AG20443 (cell line): Measurements from ENCODE around the gene TACR2.

Experiments
- DNase-seq: peaks from one replicate; pipeline ENCODE4 v3.0.0; 2012; ENCODE audit warnings: low spot score, mixed read lengths

TACR2 gene

DNA sequence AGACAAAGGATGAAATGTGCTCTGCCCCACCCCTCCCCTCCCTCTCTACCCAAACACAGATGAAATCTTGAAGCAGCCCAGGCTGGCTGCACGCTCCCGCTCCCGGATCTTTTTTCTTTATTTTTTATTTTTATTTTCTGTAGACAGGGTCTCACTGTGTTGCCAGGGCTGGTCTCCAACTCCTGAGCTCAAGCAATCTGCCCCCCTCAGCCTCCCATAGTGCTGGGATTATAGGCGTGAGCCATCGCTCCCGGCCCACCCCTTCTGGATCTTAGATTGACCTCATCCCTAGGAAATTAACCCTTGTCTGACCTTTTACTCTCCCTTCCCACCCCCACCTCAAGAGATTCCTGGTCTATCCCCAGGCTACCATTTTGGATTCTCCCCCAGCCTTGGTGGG, 14.3 kb downstream of the TACR2 start:
- DNase-seq = no peak

DNA sequence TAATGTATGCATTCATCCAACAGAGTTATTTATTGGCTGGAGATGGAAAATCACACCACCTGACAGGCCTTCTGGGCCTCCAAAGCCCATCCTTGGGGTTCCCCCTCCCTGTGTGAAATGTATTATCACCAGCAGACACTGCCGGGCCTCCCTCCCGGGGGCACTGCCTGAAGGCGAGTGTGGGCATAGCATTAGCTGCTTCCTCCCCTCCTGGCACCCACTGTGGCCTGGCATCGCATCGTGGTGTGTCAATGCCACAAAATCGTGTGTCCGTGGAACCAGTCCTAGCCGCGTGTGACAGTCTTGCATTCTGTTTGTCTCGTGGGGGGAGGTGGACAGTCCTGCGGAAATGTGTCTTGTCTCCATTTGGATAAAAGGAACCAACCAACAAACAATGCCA, 15.3 kb downstream of the TACR2 start:
- DNase-seq = no peak

DNA sequence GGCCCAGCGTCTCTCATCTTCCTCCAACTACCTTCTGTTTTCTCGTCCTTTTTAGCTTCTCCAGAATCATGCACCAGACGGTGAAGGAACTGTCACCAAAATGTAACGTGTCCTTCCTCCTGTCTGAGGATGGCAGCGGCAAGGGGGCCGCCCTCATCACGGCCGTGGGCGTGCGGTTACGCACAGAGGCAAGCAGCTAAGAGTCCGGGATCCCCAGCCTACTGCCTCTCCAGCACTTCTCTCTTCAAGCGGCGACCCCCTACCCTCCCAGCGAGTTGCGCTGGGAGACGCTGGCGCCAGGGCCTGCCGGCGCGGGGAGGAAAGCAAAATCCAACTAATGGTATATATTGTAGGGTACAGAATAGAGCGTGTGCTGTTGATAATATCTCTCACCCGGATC, 15.8 kb downstream of the TACR2 start:
- DNase-seq = no peak

DNA sequence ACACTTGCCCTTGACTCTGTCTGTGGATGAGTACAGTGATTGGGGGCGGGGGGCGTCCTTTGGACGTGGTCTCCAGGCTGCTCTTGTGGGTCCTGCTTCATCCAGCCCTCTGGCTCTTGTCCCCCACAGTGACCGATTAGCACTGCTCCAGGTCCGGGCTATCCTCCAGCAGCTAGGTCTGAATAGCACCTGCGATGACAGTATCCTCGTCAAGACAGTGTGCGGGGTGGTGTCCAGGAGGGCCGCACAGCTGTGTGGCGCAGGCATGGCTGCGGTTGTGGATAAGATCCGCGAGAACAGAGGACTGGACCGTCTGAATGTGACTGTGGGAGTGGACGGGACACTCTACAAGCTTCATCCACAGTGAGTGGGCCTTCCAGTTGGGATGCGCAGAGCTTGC, 18.3 kb downstream of the TACR2 start:
- no peak for DNase-seq

DNA sequence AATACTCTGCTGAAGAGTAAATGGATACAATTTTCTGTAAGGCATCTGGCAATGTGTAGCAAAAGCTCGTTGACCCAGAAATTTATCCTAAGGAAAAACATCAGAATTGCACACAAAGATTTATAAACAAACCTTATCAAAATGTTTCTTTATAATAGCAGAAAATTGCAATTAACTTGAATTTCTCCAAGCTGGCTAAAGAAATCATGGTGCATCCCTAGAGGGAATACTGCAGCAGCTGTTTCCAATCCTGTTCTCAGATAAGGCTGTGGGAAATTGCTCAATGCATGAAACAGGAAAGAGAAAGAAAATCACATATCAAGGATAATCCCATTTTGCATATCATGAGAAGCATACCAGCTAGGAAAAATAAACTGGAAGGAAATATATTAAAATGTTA, 18.7 kb downstream of the TACR2 start:
- no peak for DNase-seq

DNA sequence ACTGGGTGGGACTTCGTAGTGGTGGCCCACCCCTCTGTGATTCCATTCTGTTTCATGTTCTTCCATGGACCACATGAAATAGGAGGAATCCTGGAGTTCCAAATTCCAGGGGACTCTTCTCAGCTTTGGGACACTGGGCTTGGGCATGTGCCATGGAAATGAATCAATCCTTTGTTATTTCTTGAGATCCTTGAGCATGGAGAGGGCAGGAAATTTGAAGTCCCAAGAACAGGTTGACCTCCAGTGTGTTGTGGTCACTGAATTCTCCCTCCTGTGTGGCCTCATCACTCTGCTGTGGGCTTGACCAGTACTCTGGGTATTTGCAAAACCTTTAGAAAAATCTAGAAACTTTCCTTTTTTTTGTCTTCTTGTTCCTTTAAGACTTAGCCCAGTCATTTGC, 22.7 kb downstream of the TACR2 start:
- no peak for DNase-seq

DNA sequence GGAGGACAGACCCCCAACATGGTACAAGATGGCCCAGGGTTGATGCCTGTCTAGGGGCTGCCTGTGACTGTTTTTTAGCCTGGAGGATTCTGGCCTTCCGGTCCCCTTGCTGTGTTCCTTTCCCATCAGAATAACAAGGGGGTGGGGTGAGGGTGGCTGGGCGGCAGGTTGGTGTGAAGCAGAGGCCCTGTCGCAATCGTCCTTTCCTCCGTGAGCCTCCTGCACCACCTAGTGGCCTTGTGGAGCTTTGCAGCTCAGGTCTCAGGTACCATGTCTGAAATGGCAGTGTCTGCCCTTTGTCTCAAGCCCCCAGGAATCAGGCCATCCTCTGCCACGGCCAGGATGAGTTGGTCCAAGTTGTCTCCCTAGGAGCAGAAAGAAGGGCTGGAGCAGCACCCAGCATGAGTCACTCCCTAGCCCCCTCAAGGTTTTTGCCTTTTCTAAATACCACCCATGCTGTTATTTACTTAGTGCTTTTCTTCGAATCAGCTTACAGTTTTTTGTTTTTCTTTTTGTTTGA, 24.2 kb downstream of the TACR2 start:
- DNase-seq = peak; percentile 89

DNA sequence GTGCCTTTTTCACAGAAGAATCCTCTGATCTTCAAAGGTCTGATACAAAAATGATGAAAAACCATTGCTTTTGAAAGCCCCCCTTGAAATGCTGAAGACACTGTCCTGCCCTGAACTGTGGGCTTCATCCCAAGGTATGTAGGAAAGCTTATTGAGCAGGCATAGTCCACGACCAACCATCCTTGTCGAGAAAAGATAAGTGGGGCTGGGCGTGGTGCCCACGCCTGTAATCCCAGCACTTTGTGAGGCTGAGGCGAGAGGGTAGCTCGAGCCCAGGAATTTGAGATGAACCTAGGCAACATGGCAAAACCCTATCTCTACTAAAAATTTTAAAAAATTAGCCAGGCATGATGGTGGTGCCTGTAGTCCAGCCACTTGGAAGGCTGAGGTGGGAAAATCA, 25.6 kb downstream of the TACR2 start:
- no peak for DNase-seq

DNA sequence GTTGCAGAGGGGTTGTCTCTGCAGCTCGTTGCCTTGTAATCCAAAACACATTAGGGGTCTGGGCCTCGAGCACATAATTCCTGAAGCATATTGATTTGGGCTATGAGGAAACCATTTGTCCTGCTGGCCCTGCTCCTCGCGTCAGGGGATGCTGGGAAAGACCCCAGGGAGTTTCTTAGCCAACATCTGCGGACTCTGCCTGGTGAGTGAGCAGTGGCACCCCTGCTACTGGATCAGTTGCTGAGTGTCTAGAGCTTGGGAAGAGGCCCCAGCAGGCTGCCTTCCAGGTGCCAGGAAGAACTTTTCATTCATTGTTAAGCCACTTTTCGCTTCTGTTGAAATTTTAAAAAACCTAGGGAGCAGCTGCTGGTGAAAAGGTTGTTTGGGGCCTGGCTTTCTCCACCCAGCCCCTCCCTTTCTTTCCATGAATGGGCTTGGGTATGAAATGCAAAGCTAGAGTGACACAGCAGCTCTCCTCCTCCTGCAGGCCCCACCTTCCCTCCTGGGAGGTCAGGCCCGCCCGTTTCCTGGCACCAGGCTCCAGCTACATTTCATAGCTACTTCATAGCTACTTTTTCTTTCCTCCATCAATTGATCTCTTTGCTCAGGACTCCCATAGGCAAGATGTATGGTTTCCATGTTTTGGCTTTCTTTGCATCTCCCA, 26.8 kb downstream of the TACR2 start:
- DNase-seq = peak; percentile 73

DNA sequence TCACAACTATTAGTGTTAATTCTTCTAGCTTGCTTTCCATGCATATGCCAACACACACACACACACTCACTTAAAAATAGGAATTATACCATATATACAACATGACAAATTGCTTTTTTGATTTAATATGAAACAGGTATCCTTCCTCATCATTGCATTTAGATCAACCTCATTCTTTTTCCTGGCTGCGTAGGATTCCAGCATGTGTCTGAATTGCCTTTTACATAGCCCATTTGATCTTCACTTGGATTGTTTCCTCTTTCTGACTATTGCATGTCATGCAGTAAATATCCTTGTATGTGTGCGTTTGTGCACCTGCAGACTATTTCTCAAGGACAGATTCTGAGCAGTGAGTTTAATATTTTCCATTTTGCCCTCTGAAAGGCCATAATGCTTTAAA, 28.2 kb downstream of the TACR2 start:
- DNase-seq = no peak

DNA sequence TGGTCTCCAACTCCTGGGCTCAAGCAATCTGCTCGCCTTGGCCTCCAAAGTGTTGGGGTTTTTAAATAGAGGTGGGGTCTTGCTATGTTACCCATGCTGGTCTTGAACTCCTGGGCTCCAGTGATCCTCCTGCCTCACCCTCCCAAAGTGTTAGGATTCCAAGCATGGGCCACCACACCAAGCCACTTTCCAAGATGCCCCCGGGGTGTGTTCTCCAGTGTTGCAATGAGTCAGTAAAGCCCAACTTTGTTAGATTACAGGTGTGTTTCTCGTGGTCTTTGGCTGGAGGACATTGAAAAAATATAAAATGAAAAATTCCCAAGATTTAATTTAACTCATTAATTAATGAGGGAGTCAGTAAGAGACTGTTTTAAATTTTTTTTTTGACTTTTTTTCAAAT, 29.2 kb downstream of the TACR2 start:
- DNase-seq = no peak

DNA sequence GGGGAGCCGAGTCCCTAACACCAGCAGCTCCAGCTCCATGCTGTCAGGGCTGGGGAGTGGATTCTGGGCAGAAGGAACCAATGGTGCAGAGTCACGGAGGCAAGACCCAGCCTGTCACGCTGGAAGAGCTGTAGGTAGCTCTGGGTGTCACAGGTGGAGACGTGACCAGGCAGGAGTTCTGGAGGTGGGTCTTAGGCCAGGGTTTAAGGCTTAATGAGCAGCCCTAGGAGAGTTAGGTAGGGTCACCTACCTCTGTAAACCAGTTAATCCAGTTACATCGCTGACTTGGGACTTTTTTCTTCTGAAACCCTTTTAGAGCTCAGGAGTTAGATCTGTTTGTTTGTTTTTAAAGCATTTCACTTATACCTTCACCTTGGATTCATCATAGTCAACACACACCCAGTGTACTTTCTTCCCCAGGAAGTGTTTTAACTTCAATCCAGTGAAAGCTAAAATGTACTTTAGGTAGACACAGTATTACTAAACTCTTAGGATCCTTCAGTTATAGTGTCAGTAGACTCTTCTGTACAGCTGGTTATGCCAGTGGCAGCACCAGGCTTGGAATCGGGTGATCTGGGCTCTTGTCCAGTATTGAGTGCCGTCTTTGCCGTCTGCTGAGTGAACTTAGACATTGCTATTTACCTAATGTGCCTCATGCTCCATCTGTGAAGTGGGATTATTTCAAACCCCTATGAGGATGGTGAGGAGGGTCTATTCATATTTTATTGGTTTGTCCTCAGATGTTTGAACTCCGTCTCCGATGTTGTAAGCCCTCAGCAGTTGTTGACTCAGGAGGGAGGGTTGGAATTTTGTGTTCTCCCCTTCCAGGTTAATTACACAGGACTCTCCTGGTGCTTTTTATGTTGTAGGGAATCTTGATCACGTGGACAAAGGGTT, 31.0 kb downstream of the TACR2 start:
- no peak for DNase-seq

DNA sequence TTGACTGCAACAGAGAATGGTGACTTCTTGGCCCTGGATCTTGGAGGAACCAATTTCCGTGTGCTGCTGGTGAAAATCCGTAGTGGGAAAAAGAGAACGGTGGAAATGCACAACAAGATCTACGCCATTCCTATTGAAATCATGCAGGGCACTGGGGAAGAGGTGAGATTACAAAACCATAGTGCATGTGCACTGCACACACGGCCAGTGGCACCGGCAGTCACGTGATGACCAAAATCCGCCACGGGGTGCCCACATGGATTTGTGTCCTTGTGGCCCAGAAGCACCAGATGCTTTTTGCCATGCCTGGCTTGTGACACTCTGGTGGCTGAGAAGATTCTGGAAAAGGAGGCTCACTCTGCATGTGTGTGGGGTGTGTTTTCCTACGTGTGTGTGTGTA, 32.4 kb downstream of the TACR2 start:
- DNase-seq = no peak

DNA sequence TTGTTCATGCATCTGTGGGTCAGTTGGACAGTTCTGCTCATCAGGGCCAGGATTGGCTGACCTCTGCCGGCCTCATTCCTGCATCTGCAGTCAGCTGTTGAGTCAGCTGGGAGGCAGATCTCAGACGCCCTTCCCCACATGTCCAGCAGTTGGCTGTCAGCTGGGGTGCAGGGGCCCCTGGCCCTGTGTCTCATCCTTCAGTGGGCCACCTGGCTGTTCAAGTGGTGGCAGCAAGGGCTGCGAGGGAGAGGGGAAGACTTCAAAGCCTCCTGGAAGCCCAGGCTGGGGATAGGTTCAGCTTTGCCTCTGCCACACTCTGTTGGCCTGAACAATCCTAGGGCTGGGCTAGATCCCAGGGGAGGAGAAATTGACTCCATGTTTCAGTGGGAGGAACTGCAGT, 33.2 kb downstream of the TACR2 start:
- DNase-seq = peak; percentile 89

DNA sequence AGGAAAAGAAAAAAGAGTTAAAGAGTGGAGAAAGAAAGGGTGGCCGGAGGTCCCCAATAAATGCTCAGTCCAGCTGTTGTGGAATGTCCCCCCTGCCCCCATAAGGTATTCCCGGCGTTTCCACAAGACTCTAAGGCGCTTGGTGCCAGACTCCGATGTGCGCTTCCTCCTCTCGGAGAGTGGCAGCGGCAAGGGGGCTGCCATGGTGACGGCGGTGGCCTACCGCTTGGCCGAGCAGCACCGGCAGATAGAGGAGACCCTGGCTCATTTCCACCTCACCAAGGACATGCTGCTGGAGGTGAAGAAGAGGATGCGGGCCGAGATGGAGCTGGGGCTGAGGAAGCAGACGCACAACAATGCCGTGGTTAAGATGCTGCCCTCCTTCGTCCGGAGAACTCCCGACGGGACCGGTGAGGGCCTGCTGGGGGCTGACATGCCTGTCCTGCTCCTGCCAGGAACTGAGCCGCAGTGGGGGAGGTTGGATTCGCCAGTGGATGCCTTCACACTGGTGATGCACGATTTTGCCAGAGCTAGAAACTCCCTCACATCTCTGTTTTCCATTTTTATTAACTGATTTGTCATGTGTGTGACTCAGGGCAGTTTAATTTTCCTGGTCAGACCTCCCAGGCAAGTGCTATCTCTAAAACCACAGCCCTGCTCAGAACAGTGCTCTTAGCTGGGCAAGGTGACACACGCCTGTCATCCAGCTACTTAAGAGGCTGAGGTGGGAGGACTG, 34.2 kb downstream of the TACR2 start:
- DNase-seq = peak; percentile 89

DNA sequence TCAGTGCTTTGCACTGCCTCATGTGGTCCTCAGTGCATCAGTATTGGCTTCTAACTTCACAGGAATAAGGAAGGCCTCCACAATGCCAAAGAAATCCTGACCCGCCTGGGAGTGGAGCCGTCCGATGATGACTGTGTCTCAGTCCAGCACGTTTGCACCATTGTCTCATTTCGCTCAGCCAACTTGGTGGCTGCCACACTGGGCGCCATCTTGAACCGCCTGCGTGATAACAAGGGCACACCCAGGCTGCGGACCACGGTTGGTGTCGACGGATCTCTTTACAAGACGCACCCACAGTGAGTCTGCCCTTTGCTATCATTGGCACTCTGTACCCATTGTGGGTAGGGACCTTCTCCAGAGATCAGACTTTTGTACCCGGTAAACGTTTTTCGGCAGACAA, 36.9 kb downstream of the TACR2 start:
- no peak for DNase-seq

DNA sequence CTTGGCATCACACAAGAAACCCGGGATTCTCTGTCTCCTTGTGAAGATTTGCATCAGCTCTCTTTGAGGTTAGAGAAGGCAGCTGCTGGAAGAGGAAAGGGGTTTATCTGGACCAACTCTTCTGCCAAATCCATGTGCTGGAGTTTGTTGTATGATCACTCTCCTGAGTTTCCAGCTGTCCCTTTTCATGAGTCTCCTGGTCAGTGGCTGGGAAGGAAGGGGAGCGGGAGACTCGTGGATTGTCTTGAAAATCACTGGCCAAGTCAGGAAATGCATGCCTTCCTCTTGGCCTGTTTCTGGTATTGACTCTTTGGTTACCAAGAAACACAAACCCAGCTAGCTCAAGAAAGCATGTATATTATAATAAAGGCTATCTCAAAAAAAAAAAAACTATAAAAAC, 38.8 kb downstream of the TACR2 start:
- DNase-seq = no peak

DNA sequence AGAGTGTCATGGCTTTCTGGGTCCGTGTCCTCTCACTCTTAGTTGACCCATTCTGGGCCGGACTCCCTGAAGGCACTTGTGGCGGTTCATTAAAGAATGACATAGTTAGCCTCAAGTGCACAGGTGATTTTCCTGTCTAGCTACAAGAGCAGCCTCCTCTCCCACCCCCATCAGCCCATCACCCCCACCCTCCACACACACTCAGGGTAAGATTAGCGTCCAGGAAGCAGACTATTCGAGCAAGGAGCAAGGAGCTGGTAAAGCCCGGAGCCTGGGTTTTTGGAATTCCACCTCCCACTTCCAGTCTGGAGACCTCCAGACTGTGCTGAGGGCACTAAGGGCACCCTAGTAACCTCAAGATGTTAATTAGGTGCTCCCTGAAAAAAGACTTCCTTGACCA, 39.5 kb downstream of the TACR2 start:
- no peak for DNase-seq

DNA sequence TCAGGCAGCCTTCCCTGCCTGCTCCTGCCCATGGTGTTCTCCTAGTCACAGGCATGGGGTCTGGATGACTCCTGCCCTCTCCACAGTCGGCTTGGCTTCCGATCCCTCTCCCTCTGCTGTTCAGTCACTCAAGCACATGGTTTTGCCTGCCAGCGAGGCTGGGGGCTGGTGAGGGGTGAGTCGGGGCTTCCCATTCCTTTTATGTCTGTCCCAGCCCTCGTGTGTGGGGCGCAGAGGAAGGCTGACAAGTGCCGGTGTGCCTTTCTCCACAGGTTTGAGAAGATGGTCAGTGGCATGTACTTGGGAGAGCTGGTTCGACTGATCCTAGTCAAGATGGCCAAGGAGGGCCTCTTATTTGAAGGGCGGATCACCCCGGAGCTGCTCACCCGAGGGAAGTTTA, 40.1 kb downstream of the TACR2 start:
- DNase-seq = no peak

DNA sequence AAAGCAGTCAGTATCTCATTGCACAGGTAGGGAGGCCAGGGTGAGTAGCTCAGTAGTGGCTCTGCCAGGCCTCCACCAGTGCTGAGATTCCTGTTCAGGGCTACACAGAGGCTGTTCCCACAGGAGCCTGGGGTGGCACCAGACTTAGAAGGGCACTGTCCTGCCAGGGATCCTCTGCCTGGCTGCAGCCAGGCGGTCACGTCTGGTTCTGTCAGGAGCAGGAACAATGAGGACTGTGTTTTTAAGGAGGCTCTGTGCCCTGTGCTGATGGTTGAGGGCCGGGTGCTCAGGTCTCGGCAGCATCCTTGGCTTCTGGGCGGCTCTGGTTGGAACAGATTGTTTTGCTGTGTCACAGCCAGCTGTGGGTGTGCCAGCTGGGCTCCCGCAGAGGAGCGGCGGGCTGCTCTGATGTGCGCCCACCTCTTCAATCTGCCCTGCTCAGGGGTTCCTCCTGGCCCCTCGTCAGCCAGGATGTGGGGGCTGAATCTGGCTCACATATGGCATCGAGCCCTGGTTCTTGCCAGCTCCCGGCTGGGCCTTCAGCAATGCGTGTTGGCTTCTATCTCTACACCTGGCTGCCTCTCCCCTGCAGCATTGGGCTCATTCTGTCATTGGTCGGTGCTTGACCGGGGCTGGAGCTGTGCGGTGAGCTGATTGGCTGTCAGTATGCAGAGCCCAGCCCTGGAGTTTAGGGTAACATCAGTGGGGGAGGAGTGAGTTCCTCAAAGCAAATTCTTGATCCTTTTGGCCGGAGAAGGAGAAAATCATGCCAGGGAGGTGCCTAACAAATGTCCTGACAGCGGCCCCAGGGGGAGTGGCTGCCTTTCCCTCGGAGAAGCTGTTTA, 41.2 kb downstream of the TACR2 start:
- peak; percentile 44 for DNase-seq

DNA sequence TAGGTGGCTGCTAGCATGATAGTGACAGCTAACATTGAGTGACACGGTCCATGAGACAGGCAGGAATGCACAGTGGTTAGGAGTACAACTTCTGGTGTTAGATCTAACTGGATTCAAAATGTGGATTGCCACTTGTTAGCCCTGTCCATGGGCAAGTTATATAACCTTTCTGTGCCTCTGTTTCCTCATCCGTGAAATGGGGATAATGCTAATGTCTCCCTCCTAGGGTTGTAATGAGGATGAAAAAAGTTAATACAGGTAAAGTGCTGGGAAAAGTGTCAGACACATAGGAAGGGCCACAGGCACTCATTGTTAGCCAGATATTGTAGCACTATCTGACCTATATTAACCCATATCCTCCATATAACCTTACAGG, 41.8 kb downstream of the TACR2 start:
- no peak for DNase-seq

DNA sequence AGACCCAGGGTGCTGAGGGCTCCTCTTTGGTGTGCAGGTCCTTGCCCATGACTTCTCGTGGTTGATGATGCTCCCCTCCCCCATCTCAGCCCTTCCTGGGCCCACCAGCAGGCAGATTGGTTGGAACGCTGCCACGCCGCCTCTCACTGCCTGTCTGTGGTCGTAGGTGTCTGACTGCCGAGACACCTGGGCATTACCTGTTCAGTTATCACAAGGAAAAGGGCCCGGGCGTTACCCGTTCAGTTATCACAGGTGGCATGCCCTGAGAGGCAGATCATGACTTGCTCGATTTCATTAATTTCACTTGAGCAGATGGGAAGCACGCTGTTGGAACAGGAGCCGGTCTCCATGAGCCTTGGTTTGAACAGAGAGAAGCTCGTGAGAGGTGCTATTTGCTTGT, 42.5 kb downstream of the TACR2 start:
- no peak for DNase-seq
